Caco-2 (cell line): Measurements from ENCODE around the gene IL22RA1. TPM values are rescaled to one million over a fixed set of nuclear protein-coding genes. Genes with fewer than 3 reads are reported as not detected.
A peak's percentile ranks its signal among the peaks of the same experiment; 100 is the strongest.

ENCODE experiments used
- BruUV-seq: library from RNA; stranded (reverse); fragments of 400-500 nt; replicated peaks from 2 replicates; lab custom pipeline; 2021; lab: Mats Ljungman, UMichigan
- CTCF ChIA-PET: fragments of 300-600 bp; sonication (Branson Sonifier 250); formaldehyde crosslinking; loops from one replicate; lab custom pipeline; 2022; ENCODE audit warnings: antibody characterized with exemption; lab: Charles Lee
- POLR2A ChIA-PET: fragments of 300-600 bp; sonication (Branson Sonifier 250); formaldehyde crosslinking; loops from one replicate; lab custom pipeline; 2022; ENCODE audit warnings: antibody characterized with exemption; lab: Charles Lee
- DNase-seq, 2 experiments: peaks; one replicate each; pipeline versions ENCODE4 v3.0.0 to v3.0.0-alpha.2; 2020 to 2022
- H3K27me3 ChIP-seq: replicated peaks from 2 replicates; pipeline ENCODE4 v1.6.0; 2011; ENCODE audit warnings: low read length; ENCODE audit not compliant: control insufficient read depth, insufficient read depth
- H3K36me3 ChIP-seq: 2 replicates; pipeline ENCODE4 v1.5.1; 2011; ENCODE audit warnings: low read length; ENCODE audit not compliant: control insufficient read depth, insufficient read depth
- H3K4me1 ChIP-seq: fragments of 250-450 bp; sonication (Bioruptor Pico); 2 replicates; pipeline ENCODE4 v1.5.1; 2020; ENCODE audit warnings: mild to moderate bottlenecking
- H3K4me3 ChIP-seq: 2 replicates; pipeline ENCODE4 v1.5.1; 2011; ENCODE audit warnings: low read depth, mild to moderate bottlenecking, control low read depth, low read length
- H3K9me3 ChIP-seq: fragments of 250-450 bp; sonication (Bioruptor Pico); 2 replicates; pipeline ENCODE4 v1.5.1; 2020; ENCODE audit warnings: mild to moderate bottlenecking, moderate library complexity
- H3K27ac Mint-ChIP-seq: one replicate; pipeline ENCODE4 v1.8.0; 2022; ENCODE audit warnings: mixed read lengths; ENCODE audit not compliant: unreplicated experiment
- H3K27me3 Mint-ChIP-seq: one replicate; pipeline ENCODE4 v1.8.0; 2022; ENCODE audit warnings: mixed read lengths; ENCODE audit not compliant: insufficient read depth, unreplicated experiment
- H3K36me3 Mint-ChIP-seq: one replicate; pipeline ENCODE4 v1.8.0; 2022; ENCODE audit warnings: mild to moderate bottlenecking, mixed read lengths; ENCODE audit not compliant: insufficient read depth, unreplicated experiment
- H3K4me1 Mint-ChIP-seq: one replicate; pipeline ENCODE4 v1.8.0; 2022; ENCODE audit warnings: low read depth, mixed read lengths; ENCODE audit not compliant: unreplicated experiment
- H3K4me3 Mint-ChIP-seq: one replicate; pipeline ENCODE4 v1.8.0; 2022; ENCODE audit warnings: mild to moderate bottlenecking, moderate library complexity, mixed read lengths; ENCODE audit not compliant: unreplicated experiment
- H3K9me3 Mint-ChIP-seq: one replicate; pipeline ENCODE4 v1.8.0; 2022; ENCODE audit warnings: mixed read lengths; ENCODE audit not compliant: unreplicated experiment
- CTCF ChIP-seq, 2 experiments: fragments of 200-600 bp in 1 of 2; IDR thresholded peaks; 1 replicate in 1 of 2; 2 replicates in 1 of 2; pipeline versions ENCODE4 v1.5.1 to v1.8.0; 2011 to 2022; ENCODE audit warnings: antibody characterized with exemption in 1 of 2, control low read depth in 1 of 2, inconsistent platforms in 1 of 2, low read depth in 1 of 2, low read length in 1 of 2, mild to moderate bottlenecking in 1 of 2, moderate library complexity in 1 of 2; ENCODE audit not compliant: insufficient read depth in 1 of 2, severe bottlenecking in 1 of 2, unreplicated experiment in 1 of 2
- intact Hi-C: fragments of 100-400 bp; cut with micrococcal nuclease; formaldehyde crosslinking; loops from one replicate; pipeline ENCODE4 v1.10.0; 2022; ENCODE audit not compliant: unreplicated experiment
- total RNA-seq: library from RNA; stranded (reverse); gene quantifications from 2 replicates; pipeline ENCODE4 v1.2.3, GENCODE V29; 2022

The IL22RA1 gene
- total RNA-seq, 1 experiment from 2014 or later, result 2.5 TPM

DNA sequence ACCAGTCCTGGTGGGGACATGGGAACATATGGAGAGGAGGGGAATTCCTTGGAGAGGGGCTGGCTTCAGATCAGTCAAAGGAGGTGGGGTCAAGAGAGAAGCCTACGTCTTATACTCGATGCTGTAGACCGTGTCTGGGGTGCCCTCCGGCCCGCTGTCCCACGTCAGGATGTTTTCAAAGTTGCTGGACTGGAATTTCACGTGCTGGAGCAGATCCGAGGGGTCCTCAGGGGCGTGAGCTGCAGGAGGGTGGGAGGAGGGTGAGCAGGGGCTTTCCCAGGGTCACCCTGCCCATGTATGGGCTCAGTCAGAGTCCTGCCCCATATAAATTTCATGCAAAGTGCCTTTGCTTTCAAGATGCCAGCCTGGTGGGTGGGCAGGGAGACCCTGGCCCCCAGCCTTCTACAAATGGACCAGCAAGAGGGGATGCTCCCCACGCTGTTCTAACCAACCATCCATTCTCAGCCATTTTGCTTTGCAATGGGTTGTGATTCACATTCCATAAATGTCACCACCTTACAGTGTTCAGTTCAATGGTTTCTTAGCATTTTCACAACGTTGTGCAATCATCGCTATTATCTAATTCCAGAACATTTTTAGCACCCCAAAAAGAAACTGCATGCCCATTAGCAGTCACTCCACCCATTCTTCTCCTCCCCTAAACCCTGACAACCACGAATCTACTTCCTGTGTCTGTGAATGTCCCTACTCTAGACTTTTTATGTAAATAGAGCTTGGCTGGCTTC is 4.3 kb downstream of the IL22RA1 start:
- no peak overlapping the region for H3K4me3 Mint-ChIP-seq
- no peaks in the 10 kb centered on the region for H3K36me3 Mint-ChIP-seq
- POLR2A ChIA-PET, result interaction anchor here (0.7 kb wide), 1 partner anchor 13 kb away, joined by 3 read pairs; no protein-coding TSS in a partner anchor
- intact Hi-C loops, result no loop called here
- peaks cover under 1% of the 10 kb centered on the region for H3K4me1 Mint-ChIP-seq
- H3K27ac Mint-ChIP-seq, result no peak overlapping the region
- H3K9me3 ChIP-seq, result no peaks in the 10 kb centered on the region
- no peaks in the 10 kb centered on the region for H3K27me3 ChIP-seq
- no peaks in the 10 kb centered on the region for H3K36me3 ChIP-seq
- no peaks in the 10 kb centered on the region for H3K9me3 Mint-ChIP-seq
- peak in 1 of 2 experiments; percentile 14 for DNase-seq
- CTCF ChIA-PET, result no interaction called here
- BruUV-seq, result no TSS peak
- no peak for TF ChIP-seq CTCF (IDR thresholded peaks at IDR 0.05; ENCODE audit: insufficient read depth in 1 of 2, low read depth in 1 of 2, low read length in 1 of 2, severe bottlenecking in 1 of 2, unreplicated experiment in 1 of 2)
- H3K4me1 ChIP-seq, result peaks cover 5% of the 10 kb centered on the region
- no peaks in the 10 kb centered on the region for H3K27me3 Mint-ChIP-seq
- H3K4me3 ChIP-seq, result no peak overlapping the region

DNA sequence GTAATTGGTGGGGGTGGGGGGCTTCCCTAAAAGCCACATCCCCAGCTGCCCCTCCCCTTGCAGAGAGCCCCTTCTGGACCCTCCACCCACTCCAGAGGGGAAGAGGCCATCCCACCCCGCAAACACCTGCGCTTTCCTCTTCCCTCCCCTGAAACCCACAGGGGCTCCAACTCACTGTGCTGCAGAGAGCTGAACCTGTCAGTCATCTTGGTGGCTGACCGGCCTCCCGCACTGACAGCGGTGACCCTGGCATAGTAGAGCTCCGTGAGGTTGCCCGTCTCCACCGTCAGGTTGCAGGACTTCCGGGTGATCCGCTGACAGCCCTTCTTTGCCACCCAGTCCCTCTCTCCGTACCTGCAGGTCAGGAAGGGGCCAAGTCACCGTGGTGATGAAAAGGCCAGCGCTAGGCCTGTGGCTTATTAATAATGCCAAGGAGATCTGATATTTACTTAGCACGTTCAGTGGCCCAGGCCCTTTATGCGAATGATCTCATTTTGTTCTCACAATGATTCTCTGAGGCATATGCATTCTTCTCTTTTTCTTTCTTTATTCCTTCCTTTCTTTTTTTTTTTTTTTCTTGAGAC is 5.9 kb downstream of the IL22RA1 start:
- CTCF ChIA-PET, result no interaction called here
- no peak for DNase-seq
- TF ChIP-seq CTCF (IDR thresholded peaks at IDR 0.05; ENCODE audit: insufficient read depth in 1 of 2, low read depth in 1 of 2, low read length in 1 of 2, severe bottlenecking in 1 of 2, unreplicated experiment in 1 of 2), result no peak
- Histone ChIP-seq H3K36me3 (no peaks in the 10 kb centered on the region), H3K4me1 (no peaks in the 10 kb centered on the region), H3K4me3 (no peak overlapping the region), H3K27me3 (no peaks in the 10 kb centered on the region), H3K9me3 (no peaks in the 10 kb centered on the region)
- Mint-ChIP-seq H3K27ac (no peak overlapping the region), H3K36me3 (no peaks in the 10 kb centered on the region), H3K9me3 (no peaks in the 10 kb centered on the region), H3K27me3 (no peaks in the 10 kb centered on the region), H3K4me1 (no peaks in the 10 kb centered on the region), H3K4me3 (no peak overlapping the region)
- POLR2A ChIA-PET, result no interaction called here
- BruUV-seq, result no TSS peak
- intact Hi-C loops, result no loop called here

DNA sequence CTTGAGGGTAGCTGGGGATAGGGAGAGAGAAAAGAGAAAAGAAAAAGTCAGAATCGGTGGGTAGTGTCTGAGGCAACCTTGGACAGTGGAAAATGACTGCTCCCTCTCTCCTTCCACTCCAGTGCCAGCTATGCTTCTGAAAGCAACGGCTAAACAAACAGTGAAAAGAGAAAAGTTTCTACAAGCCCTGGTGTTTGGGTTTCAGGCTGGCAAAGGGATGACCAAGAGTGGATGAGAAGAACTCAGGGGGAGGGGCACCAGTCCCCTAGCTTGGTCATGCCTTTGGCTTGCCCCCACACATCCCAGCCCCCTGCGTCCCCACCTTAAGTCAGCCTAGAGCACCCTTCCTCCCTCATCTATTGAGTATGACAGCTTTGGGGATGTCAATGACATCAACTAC is 8.6 kb downstream of the IL22RA1 start:
- no peak for DNase-seq
- H3K9me3 ChIP-seq, result no peaks in the 10 kb centered on the region
- intact Hi-C loops, result no loop called here
- H3K36me3 Mint-ChIP-seq, result no peaks in the 10 kb centered on the region
- H3K4me1 ChIP-seq, result no peaks in the 10 kb centered on the region
- no peak overlapping the region for H3K4me3 ChIP-seq
- H3K9me3 Mint-ChIP-seq, result peaks cover 5% of the 10 kb centered on the region
- H3K27ac Mint-ChIP-seq, result no peak overlapping the region
- POLR2A ChIA-PET, result no interaction called here
- H3K27me3 Mint-ChIP-seq, result no peaks in the 10 kb centered on the region
- BruUV-seq, result no TSS peak
- no peaks in the 10 kb centered on the region for H3K4me1 Mint-ChIP-seq
- no peaks in the 10 kb centered on the region for H3K36me3 ChIP-seq
- CTCF ChIA-PET, result no interaction called here
- no peaks in the 10 kb centered on the region for H3K27me3 ChIP-seq
- H3K4me3 Mint-ChIP-seq, result no peak overlapping the region
- no peak for TF ChIP-seq CTCF (IDR thresholded peaks at IDR 0.05; ENCODE audit: insufficient read depth in 1 of 2, low read depth in 1 of 2, low read length in 1 of 2, severe bottlenecking in 1 of 2, unreplicated experiment in 1 of 2)
